ENCODE measurements around the gene CTIF. TPM values are rescaled to one million over a fixed set of nuclear protein-coding genes. Genes with fewer than 3 reads are reported as not detected.

The CTIF gene
- total and polyA plus RNA-seq, 4 donors, result 10.6 to 26.7 (median 12.3) TPM

- whole genome bisulfite sequencing, result 78% methylated on average over 5 of the region's 5 CpGs
- H3K4me1 ChIP-seq (ENCODE audit: control insufficient read depth in 4 of 4, insufficient read depth in 4 of 4, low read length in 3 of 4), result no peaks in the 10 kb centered on the region
- H3K27me3 ChIP-seq (ENCODE audit: control insufficient read depth in 4 of 4, insufficient read depth in 4 of 4, low read length in 3 of 4), result no peaks in the 10 kb centered on the region
- no peak for DNase-seq (ENCODE audit: low spot score)
- H3K4me3 ChIP-seq (ENCODE audit: low read depth in 1 of 3, low read length in 3 of 3), result no peak overlapping the region
- no peak overlapping the region for H3K9ac ChIP-seq (ENCODE audit: low read depth in 1 of 2, low read length in 2 of 2)
- H3K9me3 ChIP-seq (ENCODE audit: control insufficient read depth in 4 of 4, low read length in 3 of 4), result no peaks in the 10 kb centered on the region
- H3K27ac ChIP-seq (ENCODE audit: low read depth in 1 of 2, low read length in 2 of 2), result no peak overlapping the region
- TF ChIP-seq EGR1 (IDR thresholded peaks at IDR 0.05; ENCODE audit: low read depth in 2 of 2), result no peak
- no peak for TF ChIP-seq YY1 (IDR thresholded peaks at IDR 0.05)
- no peak for TF ChIP-seq NR2F2 (IDR thresholded peaks at IDR 0.05)
- no peak for TF ChIP-seq GABPA (IDR thresholded peaks at IDR 0.05 in 1 of 2, conservative IDR thresholded peaks at IDR 0.05 in 1 of 2)
- TF ChIP-seq REST (IDR thresholded peaks at IDR 0.05), result no peak
- no peak for TF ChIP-seq HNF4A (conservative IDR thresholded peaks at IDR 0.05)
- no peak for TF ChIP-seq FOXA1 (IDR thresholded peaks at IDR 0.05)
- no peak for TF ChIP-seq MAX (IDR thresholded peaks at IDR 0.05)
- no peak for TF ChIP-seq RXRA (IDR thresholded peaks at IDR 0.05)
- TF ChIP-seq ATF3 (IDR thresholded peaks at IDR 0.05), result no peak
- TF ChIP-seq, protein P1, sequence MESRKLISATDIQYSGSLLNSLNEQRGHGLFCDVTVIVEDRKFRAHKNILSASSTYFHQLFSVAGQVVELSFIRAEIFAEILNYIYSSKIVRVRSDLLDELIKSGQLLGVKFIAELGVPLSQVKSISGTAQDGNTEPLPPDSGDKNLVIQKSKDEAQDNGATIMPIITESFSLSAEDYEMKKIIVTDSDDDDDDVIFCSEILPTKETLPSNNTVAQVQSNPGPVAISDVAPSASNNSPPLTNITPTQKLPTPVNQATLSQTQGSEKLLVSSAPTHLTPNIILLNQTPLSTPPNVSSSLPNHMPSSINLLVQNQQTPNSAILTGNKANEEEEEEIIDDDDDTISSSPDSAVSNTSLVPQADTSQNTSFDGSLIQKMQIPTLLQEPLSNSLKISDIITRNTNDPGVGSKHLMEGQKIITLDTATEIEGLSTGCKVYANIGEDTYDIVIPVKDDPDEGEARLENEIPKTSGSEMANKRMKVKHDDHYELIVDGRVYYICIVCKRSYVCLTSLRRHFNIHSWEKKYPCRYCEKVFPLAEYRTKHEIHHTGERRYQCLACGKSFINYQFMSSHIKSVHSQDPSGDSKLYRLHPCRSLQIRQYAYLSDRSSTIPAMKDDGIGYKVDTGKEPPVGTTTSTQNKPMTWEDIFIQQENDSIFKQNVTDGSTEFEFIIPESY (IDR thresholded peaks at IDR 0.05), result no peak
- no peak for TF ChIP-seq CTCF (IDR thresholded peaks at IDR 0.05; ENCODE audit: low read depth, low read length, missing input control)
- no peak for TF ChIP-seq TAF1 (conservative IDR thresholded peaks at IDR 0.05)
- no peak for TF ChIP-seq RAD21 (IDR thresholded peaks at IDR 0.05)
- TF ChIP-seq JUND (IDR thresholded peaks at IDR 0.05), result no peak
- TF ChIP-seq FOXA2 (IDR thresholded peaks at IDR 0.05), result no peak
- H3K36me3 ChIP-seq (ENCODE audit: control insufficient read depth in 4 of 4, insufficient read depth in 3 of 4, low read depth in 1 of 4, low read length in 3 of 4), result no peaks in the 10 kb centered on the region
These were observed 58.3 kb downstream of the CTIF start for GRCh38 chr18:48597110-48597509.

GRCh38 chr18:48597671-48598070 lies 58.8 kb downstream of the CTIF start:
- H3K27me3 ChIP-seq (ENCODE audit: control insufficient read depth in 4 of 4, insufficient read depth in 4 of 4, low read length in 3 of 4), result no peaks in the 10 kb centered on the region
- no peaks in the 10 kb centered on the region for H3K36me3 ChIP-seq (ENCODE audit: control insufficient read depth in 4 of 4, insufficient read depth in 3 of 4, low read depth in 1 of 4, low read length in 3 of 4)
- H3K4me3 ChIP-seq (ENCODE audit: low read depth in 1 of 3, low read length in 3 of 3), result no peak overlapping the region
- no peaks in the 10 kb centered on the region for H3K4me1 ChIP-seq (ENCODE audit: control insufficient read depth in 4 of 4, insufficient read depth in 4 of 4, low read length in 3 of 4)
- 93% methylated on average over 3 of the region's 3 CpGs for WGBS
- no peak overlapping the region for H3K9ac ChIP-seq (ENCODE audit: low read depth in 1 of 2, low read length in 2 of 2)
- no peak overlapping the region for H3K27ac ChIP-seq (ENCODE audit: low read depth in 1 of 2, low read length in 2 of 2)
- no peaks in the 10 kb centered on the region for H3K9me3 ChIP-seq (ENCODE audit: control insufficient read depth in 4 of 4, low read length in 3 of 4)
- no peak for DNase-seq (ENCODE audit: low spot score)
- no peak for TF ChIP-seq HNF4G (IDR thresholded peaks at IDR 0.05)
- TF ChIP-seq RXRA (IDR thresholded peaks at IDR 0.05), result no peak
- TF ChIP-seq FOXA1 (IDR thresholded peaks at IDR 0.05), result no peak
- TF ChIP-seq, protein P1 (IDR thresholded peaks at IDR 0.05), result no peak
- no peak for TF ChIP-seq SP1 (IDR thresholded peaks at IDR 0.05)
- TF ChIP-seq NR2F2 (IDR thresholded peaks at IDR 0.05), result no peak
- no peak for TF ChIP-seq CTCF (IDR thresholded peaks at IDR 0.05; ENCODE audit: low read depth, low read length, missing input control)
- TF ChIP-seq TAF1 (conservative IDR thresholded peaks at IDR 0.05), result no peak
- no peak for TF ChIP-seq EGR1 (IDR thresholded peaks at IDR 0.05; ENCODE audit: low read depth in 2 of 2)

Measured in liver (tissue), 9 donors.